Head of caudate nucleus (tissue), 42 donors: ENCODE measurements around the gene SLC16A3.
A peak's percentile ranks its signal among the peaks of the same experiment; 100 is the strongest.
"Not testable (repeated sequence)": the region's sequence is repeated elsewhere in the genome, so short reads cannot be mapped to it uniquely, and the experiment has no call there.

Experiments
- DNase-seq, 42 donors: peaks; one replicate each; pipeline versions ENCODE4 v3.0.0 to v3.0.0-alpha.2; 2020 to 2021; ENCODE audit warnings: mixed read lengths in 7 of 42
- intact Hi-C: fragments of 100-400 bp; cut with DNase I; formaldehyde crosslinking; loops from one replicate; pipeline ENCODE4 v1.15.0; 2022

SLC16A3 gene

DNA sequence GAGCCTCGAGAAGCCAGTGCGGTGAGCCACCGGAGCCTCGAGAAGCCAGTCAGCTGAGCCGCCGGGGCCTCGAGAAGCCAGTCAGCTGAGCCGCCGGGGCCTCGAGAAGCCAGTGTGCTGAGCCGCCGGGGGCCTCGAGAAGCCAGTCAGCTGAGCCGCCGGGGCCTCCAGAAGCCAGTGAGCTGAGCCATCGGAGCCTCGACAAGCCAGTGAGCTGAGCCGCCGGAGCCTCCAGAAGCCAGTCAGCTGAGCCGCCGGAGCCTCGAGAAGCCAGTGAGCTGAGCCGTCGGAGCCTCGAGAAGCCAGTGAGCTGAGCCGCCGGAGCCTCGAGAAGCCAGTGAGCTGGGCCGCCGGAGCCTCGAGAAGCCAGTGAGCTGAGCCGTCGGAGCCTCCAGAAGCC lies 25.9 kb downstream of the SLC16A3 start:
- not testable (repeated sequence) for DNase-seq

DNA sequence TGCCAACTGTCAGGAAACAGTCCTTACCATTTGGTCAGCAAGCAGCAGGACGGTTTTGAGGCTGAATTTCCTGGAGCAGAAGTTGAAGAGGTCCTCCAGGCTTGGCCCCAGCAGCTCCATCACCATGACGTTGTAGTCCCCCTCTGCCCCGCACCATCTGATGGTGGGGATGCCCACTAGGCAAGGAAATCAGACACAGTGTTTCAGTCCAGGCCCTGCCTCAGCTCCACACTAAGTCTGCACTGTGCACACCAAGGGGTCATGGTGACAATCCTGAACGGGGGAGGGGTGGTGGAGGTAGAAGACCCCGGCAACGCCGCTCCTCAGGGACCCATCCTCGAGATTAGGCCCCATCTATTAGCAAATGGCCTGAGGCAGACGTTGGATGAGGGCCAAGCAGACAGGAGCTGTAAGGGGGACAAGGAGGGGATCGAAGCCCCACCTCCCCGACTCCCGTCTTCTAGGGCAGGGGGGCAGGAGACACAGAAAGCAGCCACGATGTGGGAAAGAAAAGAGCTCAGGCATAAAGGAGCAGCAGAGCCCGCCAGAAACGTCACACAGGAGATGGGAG lies 26.6 kb downstream of the SLC16A3 start:
- intact Hi-C loops: no loop called here
- DNase-seq: no peak

More for the DNA sequence above, 25.9 kb downstream of the SLC16A3 start:
- intact Hi-C loops: not testable (repeated sequence)

DNA sequence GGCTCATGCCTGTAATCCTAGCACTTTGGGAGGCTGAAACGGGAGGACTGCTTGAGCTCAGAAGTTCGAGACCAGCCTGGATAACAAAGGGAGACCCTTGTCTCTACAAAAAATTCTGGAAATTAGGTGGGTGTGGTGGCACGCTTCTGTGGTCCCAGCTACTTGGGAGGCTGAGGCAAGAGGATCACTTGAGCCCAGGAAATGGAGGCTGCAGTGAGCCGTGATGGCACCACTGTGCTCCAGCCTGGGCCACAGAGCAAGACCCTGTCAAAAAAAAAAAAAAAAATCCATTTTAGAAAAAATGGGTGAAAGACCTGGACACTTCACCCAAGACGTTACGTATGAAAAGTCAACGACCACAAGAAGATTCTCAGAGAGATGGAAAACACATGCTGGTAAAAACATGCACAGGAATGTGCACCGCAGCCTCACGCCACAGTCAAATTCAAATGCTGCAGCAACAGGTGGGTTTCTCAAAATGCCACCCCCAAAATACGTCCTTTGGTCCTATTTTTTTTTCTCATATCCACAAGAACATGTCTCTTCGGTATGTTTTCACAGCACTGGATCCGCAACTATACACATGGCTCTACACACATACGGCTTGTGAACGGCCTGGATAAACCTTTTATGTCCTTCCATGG lies 27.5 kb downstream of the SLC16A3 start:
- intact Hi-C loops: no loop called here
- no peak for DNase-seq

- intact Hi-C loops: no loop called here
- DNase-seq: peak; percentile 60 to 91 (median 82)
Observed at GRCh38 chr17:82257473-82257872, 28.6 kb downstream of the SLC16A3 start.

DNA sequence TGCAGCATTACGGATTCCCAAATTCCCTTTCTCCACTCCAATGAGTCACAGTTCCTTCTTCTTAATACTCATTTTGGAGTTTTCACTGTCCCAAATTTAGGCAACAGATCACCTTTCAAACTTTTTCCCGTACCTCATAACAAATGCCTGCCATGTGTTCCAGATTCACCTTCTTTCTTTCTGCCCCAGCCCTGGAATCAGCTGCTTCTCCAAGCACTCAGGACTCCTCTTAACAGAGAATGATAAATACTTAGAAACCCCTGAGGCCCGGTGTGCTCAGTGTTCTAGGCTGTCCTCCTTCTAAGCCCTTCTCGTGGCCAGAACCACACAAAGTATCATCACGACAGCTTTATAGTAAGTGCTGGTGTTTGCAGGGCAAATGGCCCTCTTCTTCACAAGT lies 29.7 kb downstream of the SLC16A3 start:
- intact Hi-C loops: no loop called here
- no peak for DNase-seq

GRCh38 chr17:82259972-82260961 lies 31.4 kb downstream of the SLC16A3 start:
- intact Hi-C loops: loop anchor here (5.0 kb wide), 1 partner anchor 37 kb away; no protein-coding TSS in a partner anchor
- not testable (repeated sequence) for DNase-seq

DNA sequence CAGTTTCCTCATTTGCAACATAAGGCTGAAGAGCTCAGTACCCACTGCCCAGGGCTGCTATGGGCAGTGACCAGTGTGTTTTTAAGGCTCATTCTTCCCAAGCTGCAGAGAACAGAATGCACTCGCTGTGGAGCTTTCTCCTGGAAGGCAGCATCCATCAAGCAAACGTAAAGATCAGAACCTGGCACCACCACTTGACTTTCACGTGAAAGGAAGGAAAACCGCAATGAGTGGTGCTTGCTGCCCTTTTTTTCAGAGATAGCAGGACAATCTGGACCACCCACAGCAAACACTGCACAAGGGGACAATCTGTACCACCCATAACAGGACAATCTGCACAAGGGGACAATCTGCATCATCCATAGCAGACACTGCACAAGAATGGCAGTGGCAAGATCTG lies 33.5 kb downstream of the SLC16A3 start:
- DNase-seq: no peak

GRCh38 chr17:82263641-82264040 lies 34.8 kb downstream of the SLC16A3 start:
- intact Hi-C loops: loop anchor here (5.0 kb wide), 1 partner anchor 34 kb away; no protein-coding TSS in a partner anchor
- DNase-seq: no peak

More for the DNA sequence above, 33.5 kb downstream of the SLC16A3 start:
- intact Hi-C loops: loop anchor here (5.0 kb wide), 1 partner anchor 35 kb away; no protein-coding TSS in a partner anchor

DNA sequence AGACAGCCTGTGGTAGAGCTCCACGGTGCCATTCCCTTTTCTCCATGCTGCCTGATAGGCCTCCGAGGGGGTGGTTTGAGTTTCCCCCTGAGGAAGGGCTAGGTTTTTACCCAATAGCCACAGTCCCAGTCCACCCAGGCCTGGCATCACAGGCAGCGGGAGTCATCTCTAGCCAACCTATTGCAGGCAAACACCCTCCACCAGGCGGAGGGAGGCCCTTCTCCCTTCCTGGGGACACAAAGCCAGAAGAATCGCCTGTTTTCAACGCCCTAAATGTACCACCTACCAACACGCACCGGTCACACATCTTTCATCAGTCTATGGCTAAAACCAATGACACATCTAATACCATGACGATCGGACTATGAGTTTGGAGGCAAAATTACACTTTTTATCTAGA lies 37.3 kb downstream of the SLC16A3 start:
- no peak for DNase-seq
- intact Hi-C loops: no loop called here

GRCh38 chr17:82267575-82268379 lies 38.9 kb downstream of the SLC16A3 start:
- peak; percentile 82 to 97 (median 90) for DNase-seq
- intact Hi-C loops: no loop called here

DNA sequence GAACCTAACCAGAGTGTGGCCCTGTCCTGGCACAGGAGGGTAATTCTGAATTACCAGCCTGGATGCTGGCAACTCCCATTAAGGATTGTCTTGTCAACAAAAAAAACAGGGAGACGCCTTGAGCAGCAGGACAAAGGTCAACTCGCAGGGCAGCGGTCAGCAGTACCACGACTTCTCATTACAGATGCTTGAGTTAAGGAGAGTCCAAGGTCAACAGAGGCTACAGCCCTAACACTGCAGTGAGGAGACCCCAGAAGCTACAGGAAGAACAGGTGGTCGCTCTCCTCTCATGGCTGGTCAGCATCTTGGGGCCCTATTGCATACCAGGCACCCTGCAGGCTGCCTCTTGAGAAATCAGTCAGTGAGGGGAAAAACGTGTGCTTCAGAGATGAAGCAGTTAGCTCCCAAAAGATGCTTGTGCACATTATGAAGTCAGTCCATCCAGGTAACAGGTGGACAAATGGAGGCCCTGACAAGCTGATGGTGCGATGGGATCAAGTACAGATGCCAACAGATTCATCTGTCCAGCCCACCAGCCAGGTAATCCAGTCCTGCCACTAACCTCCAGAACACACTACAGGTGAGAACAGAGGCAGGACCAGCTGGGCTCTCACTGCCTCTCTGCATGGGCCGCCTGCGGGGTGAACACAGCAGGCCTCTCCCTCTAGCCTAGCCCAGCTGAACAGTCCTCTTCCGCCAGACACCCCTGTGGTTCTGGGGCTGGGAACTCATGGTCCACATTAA lies 40.5 kb downstream of the SLC16A3 start:
- no peak for DNase-seq
- intact Hi-C loops: no loop called here

GRCh38 chr17:82269882-82270500 lies 41.1 kb downstream of the SLC16A3 start:
- DNase-seq: no peak
- intact Hi-C loops: no loop called here

- DNase-seq: no peak
- intact Hi-C loops: no loop called here
Observed at GRCh38 chr17:82270651-82271050, 41.8 kb downstream of the SLC16A3 start.

DNA sequence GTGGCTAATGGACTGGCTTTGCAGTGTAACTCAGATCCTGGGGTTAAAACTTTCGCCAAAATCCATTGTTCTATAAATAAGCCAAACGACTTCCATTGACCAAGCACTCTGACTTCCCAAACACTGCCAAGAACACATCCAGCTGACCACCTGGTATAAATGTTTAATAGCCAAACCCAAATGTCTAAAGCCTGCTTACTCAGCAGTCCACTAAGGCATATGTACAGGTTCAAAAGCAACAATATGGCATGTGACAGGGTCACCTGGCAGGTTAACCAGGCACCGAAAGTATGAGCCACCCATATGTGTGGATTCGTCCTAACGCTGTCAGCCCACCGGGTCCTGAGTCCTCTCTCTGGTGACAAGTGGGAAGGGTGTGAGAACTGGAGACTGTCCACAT lies 42.6 kb downstream of the SLC16A3 start:
- DNase-seq: no peak
- intact Hi-C loops: no loop called here

GRCh38 chr17:82272495-82273326 lies 43.9 kb downstream of the SLC16A3 start:
- intact Hi-C loops: no loop called here
- peak in 22 of 42 donors; percentile 12 to 66 (median 32) for DNase-seq

DNA sequence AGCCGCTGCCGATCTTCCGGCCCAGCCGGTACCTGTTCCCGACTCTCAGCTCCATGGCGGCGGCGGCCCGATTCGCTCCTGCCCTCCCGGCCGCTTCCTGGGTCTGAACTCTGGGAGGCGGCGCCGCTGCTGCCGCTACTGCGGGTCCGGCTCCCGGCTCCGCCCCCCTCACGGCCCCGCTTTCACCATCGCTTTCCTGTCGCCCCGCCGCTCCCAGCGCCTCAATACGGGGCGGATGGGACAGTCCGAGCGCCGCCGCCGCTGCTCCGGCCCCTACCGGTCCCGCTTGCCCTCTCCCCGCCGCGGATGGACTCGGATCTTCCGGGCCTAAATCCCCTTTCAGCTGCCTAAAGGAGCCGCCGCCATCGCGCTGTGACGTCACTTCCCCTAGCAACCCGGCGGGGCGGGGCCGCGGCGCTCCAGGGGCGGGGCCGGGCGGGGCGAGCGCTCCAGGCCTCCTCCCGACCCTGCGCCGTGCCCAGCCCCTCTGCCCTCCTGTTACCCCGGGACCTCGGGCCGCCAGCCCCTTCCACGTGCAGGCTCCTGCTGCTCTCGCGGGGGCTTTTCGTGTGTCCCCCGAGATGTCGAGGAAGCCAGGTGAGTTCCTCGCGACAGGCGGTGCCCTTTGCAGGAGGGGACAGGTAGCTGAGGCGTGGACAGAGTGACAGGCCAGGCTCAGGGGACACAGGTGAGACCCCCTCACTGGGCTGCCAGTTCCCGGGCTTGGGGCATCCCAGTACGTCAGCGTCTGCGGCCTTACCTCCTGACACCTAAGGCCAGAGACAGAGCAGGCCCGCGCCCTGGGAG lies 44.7 kb downstream of the SLC16A3 start, which contains the start of gene CSNK1D:
CSNK1D (minus strand) TSS at position 374 of the 807 bp plus-strand sequence; CDS start at position 55, 319 bp downstream.
- DNase-seq: peak; percentile 83 to 97 (median 94)
- intact Hi-C loops: no loop called here
